ENCODE results near the gene AIP. TPM values are rescaled to one million over a fixed set of nuclear protein-coding genes. Genes with fewer than 3 reads are reported as not detected.

Gene AIP
- total RNA-seq, 1 experiment from 2014 or later: 61.0 TPM

DNA sequence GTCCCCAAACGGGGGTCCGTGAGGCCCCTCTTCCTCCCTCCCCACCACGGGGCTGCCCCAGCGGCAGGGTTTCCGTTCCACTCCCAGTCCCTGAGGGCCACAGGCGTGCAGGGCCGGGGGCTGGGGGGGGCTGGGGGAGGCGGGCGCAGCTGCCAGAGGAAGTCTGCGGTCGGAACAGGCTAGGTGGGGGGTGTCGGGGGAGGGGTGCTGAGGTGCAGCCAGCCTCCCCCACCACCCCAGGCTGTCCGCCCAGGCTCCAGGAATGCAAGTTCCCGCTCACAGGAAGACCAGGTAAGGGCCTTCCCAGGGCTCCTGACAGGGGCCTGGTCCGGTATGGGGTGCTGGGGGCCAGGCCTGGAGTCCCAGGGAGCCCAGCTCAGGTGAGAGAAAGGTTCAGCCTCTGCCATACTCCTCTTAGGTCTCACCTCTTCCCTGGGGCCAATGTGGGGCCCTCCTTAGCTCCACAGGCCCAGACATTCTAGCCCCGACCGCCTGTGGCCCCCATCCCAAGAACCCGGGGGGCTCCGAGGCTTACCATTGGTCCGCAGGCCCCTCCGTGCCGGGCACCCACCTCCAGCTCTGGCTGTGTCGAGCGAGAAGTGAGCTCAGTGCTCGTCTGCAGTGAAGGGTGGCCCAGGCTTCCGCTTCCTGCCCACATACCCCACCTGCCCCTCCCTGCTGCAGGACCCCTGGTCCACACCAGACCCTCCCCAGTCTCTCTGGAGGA, 45.6 kb upstream of the AIP start, which contains the start of gene PTPRCAP (continued):
- TF ChIP-seq CEBPB (IDR thresholded peaks at IDR 0.05; ENCODE audit: low read depth) (no peak), POLR2AphosphoS5 (IDR thresholded peaks at IDR 0.05; ENCODE audit: low read depth, low read length) (no peak), CBX3 (IDR thresholded peaks at IDR 0.05; ENCODE audit: low read depth) (no peak), YY1 (IDR thresholded peaks at IDR 0.05; ENCODE audit: extremely low read depth, insufficient replicate concordance, low read depth, low read length) (no peak), ZFX (IDR thresholded peaks at IDR 0.05) (no peak), SP1 (IDR thresholded peaks at IDR 0.05; ENCODE audit: low read depth) (no peak), EZH2phosphoT487 (IDR thresholded peaks at IDR 0.05; ENCODE audit: borderline replicate concordance) (no peak), EGR1 (IDR thresholded peaks at IDR 0.05; ENCODE audit: low read depth) (no peak)
- TF ChIP-seq, protein P1, sequence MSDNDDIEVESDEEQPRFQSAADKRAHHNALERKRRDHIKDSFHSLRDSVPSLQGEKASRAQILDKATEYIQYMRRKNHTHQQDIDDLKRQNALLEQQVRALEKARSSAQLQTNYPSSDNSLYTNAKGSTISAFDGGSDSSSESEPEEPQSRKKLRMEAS (IDR thresholded peaks at IDR 0.05): no peak

DNA sequence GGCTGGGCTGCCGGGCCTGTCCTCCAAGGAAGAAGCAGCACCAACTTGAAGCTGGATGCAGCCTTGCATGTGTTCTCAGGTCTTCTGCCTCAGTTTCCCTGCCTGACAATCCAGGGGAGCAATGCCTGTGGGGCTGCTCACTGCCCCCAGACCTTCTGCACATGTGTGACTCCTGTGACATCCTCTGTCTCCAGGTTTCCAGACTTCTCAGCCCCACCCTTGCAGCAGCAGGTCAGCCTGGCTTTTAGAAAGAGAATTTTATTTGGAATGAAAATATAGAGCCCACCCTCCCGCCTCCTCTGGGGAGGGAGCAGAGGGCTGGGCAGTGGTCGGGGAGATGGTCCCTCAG, 45.0 kb upstream of the AIP start:
- CTCF ChIA-PET: no interaction called here
- TF ChIP-seq, protein P2, sequence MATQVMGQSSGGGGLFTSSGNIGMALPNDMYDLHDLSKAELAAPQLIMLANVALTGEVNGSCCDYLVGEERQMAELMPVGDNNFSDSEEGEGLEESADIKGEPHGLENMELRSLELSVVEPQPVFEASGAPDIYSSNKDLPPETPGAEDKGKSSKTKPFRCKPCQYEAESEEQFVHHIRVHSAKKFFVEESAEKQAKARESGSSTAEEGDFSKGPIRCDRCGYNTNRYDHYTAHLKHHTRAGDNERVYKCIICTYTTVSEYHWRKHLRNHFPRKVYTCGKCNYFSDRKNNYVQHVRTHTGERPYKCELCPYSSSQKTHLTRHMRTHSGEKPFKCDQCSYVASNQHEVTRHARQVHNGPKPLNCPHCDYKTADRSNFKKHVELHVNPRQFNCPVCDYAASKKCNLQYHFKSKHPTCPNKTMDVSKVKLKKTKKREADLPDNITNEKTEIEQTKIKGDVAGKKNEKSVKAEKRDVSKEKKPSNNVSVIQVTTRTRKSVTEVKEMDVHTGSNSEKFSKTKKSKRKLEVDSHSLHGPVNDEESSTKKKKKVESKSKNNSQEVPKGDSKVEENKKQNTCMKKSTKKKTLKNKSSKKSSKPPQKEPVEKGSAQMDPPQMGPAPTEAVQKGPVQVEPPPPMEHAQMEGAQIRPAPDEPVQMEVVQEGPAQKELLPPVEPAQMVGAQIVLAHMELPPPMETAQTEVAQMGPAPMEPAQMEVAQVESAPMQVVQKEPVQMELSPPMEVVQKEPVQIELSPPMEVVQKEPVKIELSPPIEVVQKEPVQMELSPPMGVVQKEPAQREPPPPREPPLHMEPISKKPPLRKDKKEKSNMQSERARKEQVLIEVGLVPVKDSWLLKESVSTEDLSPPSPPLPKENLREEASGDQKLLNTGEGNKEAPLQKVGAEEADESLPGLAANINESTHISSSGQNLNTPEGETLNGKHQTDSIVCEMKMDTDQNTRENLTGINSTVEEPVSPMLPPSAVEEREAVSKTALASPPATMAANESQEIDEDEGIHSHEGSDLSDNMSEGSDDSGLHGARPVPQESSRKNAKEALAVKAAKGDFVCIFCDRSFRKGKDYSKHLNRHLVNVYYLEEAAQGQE (IDR thresholded peaks at IDR 0.05; ENCODE audit: low read depth): no peak
- TF ChIP-seq POLR2AphosphoS5 (IDR thresholded peaks at IDR 0.05; ENCODE audit: low read depth, low read length) (no peak), TCF7L2 (IDR thresholded peaks at IDR 0.05; ENCODE audit: borderline replicate concordance, extremely low read depth, insufficient read depth, insufficient read length) (no peak), ZFX (IDR thresholded peaks at IDR 0.05) (no peak)

More for the DNA sequence above, 45.0 kb upstream of the AIP start:
- Histone ChIP-seq H3K9me2 (ENCODE audit: insufficient read depth) (no peaks in the 10 kb centered on the region), H3K9me3 (ENCODE audit: control insufficient read depth in 1 of 2, insufficient read depth in 1 of 2, low read depth in 1 of 2, low read length in 2 of 2) (no peaks in the 10 kb centered on the region), H3K27me3 (ENCODE audit: insufficient read depth, low read length) (no peaks in the 10 kb centered on the region), H3K9ac (ENCODE audit: low read length) (no peak overlapping the region), H3K4me1 (ENCODE audit: control insufficient read depth in 1 of 2, insufficient read depth in 2 of 2, low read length in 2 of 2) (peaks cover 3 to 26% of the 10 kb centered on the region in 2 experiments; a peak in 3 of 4 replicates), H3K36me3 (ENCODE audit: control insufficient read depth in 1 of 2, insufficient read depth in 2 of 2, low read length in 2 of 2) (peaks cover 7 to 9% of the 10 kb centered on the region in 2 experiments; a peak in 3 of 4 replicates), H3K4me3 (replicated peaks in 1 of 2; ENCODE audit: low read depth in 1 of 2, low read length in 2 of 2) (no peak overlapping the region), H3K79me2 (ENCODE audit: insufficient read depth, low read length) (peaks cover 4% of the 10 kb centered on the region; the same call in 1 of the 2 replicates), H2AFZ (ENCODE audit: low read depth, low read length, poor library complexity, severe bottlenecking) (no peak overlapping the region), H3K4me2 (ENCODE audit: low read length) (no peak overlapping the region), H4K20me1 (ENCODE audit: insufficient read depth) (no peaks in the 10 kb centered on the region), H3K27ac (ENCODE audit: low read depth, low read length) (no peak overlapping the region; the same call in 1 of the 2 replicates)
- ATAC-seq (no peak), DNase-seq (ENCODE audit: low read depth, low spot score) (no peak)
- intact Hi-C loops (cut with micrococcal nuclease): no loop called here
- BruUV-seq (replicated peaks): no TSS peak
- ChIA-PET RAD21 (ENCODE audit: low non-redundant PET in 1 of 2, low total read pairs in 2 of 2, uncharacterized antibody in 2 of 2, unreplicated experiment in 2 of 2) (no interaction called here), POLR2A (interaction anchor here (0.6 kb wide), 1 partner anchor 10 kb away, joined by 4 read pairs; the partner anchor contains the start of gene RPS6KB2)

Measured in HCT116 (cell line).